Activated naive CD4-positive, alpha-beta T cell treated with anti-CD3 and anti-CD28 coated beads, Interleukin-2, amount 50 U/mL, for 24 hours (primary cell): ENCODE measurements around the gene CDK2.
"Not testable (repeated sequence)": the region's sequence is repeated elsewhere in the genome, so short reads cannot be mapped to it uniquely, and the experiment has no call there.

Experiments
- H3K27ac Mint-ChIP-seq: one replicate; pipeline ENCODE4 v1.8.0; 2021; ENCODE audit warnings: mild to moderate bottlenecking, mixed read lengths
- H3K27me3 Mint-ChIP-seq: one replicate; pipeline ENCODE4 v1.8.0; 2021; ENCODE audit warnings: mixed read lengths
- H3K36me3 Mint-ChIP-seq: one replicate; pipeline ENCODE4 v1.8.0; 2021; ENCODE audit warnings: mixed read lengths
- H3K4me1 Mint-ChIP-seq: one replicate; pipeline ENCODE4 v1.8.0; 2021; ENCODE audit warnings: mixed read lengths
- H3K4me3 Mint-ChIP-seq: one replicate; pipeline ENCODE4 v1.8.0; 2021; ENCODE audit warnings: mild to moderate bottlenecking, mixed read lengths
- H3K9me3 Mint-ChIP-seq: one replicate; pipeline ENCODE4 v1.8.0; 2021; ENCODE audit warnings: mixed read lengths

CDK2 gene

GRCh38 chr12:55966408-55967281 is at the start of gene CDK2:
Gene CDK2 (plus strand): TSS chr12:55966830. CDS start chr12:55967009, 179 bp downstream.
- Mint-ChIP-seq H3K4me1 (peaks cover 33% of the 10 kb centered on the region), H3K27ac (peak within 1 kb of the TSS; percentile 92), H3K27me3 (no peaks in the 10 kb centered on the region), H3K4me3 (peak within 1 kb of the TSS; percentile 96), H3K36me3 (no peaks in the 10 kb centered on the region), H3K9me3 (no peaks in the 10 kb centered on the region)

- H3K27ac Mint-ChIP-seq, H3K9me3 Mint-ChIP-seq, H3K27me3 Mint-ChIP-seq, H3K36me3 Mint-ChIP-seq, H3K4me3 Mint-ChIP-seq: not testable (repeated sequence)
- H3K4me1 Mint-ChIP-seq: peaks cover 52% of the 10 kb centered on the region
Observed at GRCh38 chr12:55919032-55919431, 47.6 kb upstream of the CDK2 start.

GRCh38 chr12:55922126-55922525 is 44.5 kb upstream of the CDK2 start:
- Mint-ChIP-seq H3K4me1 (peaks cover 53% of the 10 kb centered on the region), H3K4me3 (no peak overlapping the region), H3K27ac (no peak overlapping the region), H3K27me3 (no peaks in the 10 kb centered on the region), H3K36me3 (peaks cover 5% of the 10 kb centered on the region), H3K9me3 (no peaks in the 10 kb centered on the region)

DNA sequence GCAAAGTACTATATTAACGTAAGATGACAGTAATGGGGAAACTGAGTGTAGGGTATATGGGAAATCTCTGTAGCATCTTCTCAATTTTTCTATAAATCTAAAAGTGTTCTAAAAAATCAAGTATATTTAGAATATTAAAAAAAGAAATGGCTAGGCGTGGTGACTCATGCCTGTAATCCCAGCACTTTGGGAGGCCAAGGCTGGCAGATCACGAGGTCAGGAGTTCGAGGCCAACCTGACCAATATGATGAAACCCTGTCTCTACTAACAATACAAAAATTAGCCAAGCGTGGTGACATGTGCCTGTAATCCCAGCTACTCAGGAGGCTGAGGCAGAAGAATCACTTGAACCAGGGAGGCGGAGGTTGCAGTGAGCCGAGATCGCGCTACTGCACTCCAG is 43.0 kb upstream of the CDK2 start:
- not testable (repeated sequence) for H3K4me3 Mint-ChIP-seq

GRCh38 chr12:55925371-55925770 is 41.3 kb upstream of the CDK2 start:
- no peaks in the 10 kb centered on the region for H3K27me3 Mint-ChIP-seq
- H3K36me3 Mint-ChIP-seq: peaks cover 5% of the 10 kb centered on the region
- H3K27ac Mint-ChIP-seq: peak overlapping the region; percentile 93
- peak overlapping the region; percentile 99 for H3K4me3 Mint-ChIP-seq
- no peaks in the 10 kb centered on the region for H3K9me3 Mint-ChIP-seq
- peaks cover 61% of the 10 kb centered on the region for H3K4me1 Mint-ChIP-seq

More for the DNA sequence above, 43.0 kb upstream of the CDK2 start:
- not testable (repeated sequence) for H3K27me3 Mint-ChIP-seq, H3K9me3 Mint-ChIP-seq, H3K36me3 Mint-ChIP-seq
- peaks cover 53% of the 10 kb centered on the region for H3K4me1 Mint-ChIP-seq
- H3K27ac Mint-ChIP-seq: peak overlapping the region; percentile 37

DNA sequence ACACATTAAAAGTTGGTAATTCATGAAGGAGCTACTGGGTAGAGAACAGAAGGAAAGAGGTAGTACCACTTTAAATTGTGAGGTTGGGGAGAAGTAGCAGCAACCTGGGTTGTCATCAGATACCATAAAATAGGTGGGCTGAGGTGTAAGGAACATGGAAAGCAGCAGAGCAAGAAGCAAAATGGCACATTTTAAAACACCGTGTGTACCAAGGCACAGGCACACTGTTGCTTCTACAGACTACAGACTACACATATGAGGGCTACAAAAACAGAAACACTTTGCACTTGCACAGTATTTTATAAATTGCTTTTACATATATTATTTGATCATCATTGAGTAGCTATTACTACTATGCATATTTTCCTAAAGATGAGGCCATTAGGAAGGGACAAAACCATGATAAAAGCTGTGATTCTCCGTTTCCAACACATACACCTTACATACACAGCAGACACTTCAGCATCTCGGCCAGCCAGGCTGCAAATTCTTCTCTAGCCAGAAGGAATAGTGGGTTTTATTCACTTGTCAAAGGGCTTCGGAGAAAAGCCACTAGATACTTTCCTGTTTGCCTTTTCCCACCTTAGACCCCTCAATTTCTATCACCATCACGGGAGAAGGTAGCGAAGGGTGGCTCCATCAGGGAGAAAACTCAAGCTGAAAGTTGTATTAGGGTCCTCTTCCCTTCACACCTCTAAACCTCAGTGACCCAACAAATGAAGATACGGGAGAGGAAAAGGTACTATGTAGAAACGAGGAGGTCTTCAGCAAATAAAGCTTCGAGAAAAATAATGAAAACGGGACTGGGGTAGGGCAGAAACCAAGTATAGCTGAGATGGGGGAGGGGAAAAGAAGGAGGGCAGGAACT is 40.5 kb upstream of the CDK2 start:
- H3K27me3 Mint-ChIP-seq: no peaks in the 10 kb centered on the region
- H3K4me1 Mint-ChIP-seq: peaks cover 61% of the 10 kb centered on the region
- peak overlapping the region; percentile 93 for H3K27ac Mint-ChIP-seq
- H3K36me3 Mint-ChIP-seq: peaks cover 6% of the 10 kb centered on the region
- H3K4me3 Mint-ChIP-seq: peak overlapping the region; percentile 99
- no peaks in the 10 kb centered on the region for H3K9me3 Mint-ChIP-seq

- H3K4me1 Mint-ChIP-seq: peaks cover 55% of the 10 kb centered on the region
- H3K36me3 Mint-ChIP-seq: peaks cover 9% of the 10 kb centered on the region
- H3K27ac Mint-ChIP-seq: peak overlapping the region; percentile 93
Observed at GRCh38 chr12:55926738-55927587, 39.7 kb upstream of the CDK2 start.

DNA sequence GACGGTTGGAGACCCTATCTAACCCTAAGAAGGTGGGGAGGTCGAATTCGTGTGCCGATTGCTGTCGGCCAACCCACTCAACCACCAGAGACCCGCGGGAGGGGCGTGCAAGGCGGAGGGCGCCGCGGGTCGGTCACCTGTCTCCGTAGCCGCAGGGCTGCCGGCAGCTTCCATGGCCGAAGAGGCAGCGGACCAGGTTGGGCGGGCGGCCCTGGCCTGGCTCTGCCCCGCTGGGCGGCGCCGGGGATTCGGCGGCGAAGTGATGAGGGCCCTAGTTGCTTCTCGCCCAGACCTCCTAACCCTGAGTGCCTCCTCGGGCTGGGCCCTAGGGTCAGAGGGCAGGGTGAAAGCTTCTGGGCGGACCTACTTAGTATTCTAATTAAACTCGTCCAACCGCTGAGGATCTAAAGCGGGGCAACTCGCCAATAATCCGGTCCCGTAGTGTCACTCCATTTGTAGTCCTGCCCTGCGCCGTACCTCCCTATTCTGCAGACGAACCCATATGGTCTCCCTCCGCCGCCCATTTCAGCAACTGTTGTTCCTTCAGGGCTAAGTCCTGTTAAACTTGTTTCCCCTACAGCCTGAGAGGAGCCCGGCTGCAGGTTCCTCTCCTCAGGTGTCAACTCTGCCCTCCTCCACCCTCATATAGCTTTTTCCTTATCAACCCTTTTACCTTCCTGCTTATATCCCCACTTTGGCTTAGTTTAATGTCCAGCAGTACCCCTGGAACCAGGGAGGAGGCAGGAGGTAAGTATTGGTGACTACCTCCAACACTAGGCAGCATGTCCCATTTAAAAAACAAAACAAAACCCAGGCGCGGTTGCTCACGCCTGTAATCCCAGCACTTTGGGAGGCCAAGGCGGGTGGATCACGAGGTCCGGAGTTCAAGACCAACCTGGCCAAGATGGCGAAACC is 38.8 kb upstream of the CDK2 start, which contains the start of gene PYM1:
TSS of gene PYM1 (minus strand) at position 307 of the 915 bp plus-strand sequence. CDS start at position 174, 133 bp downstream.
- Mint-ChIP-seq H3K27ac (peak within 1 kb of the TSS; percentile 94), H3K36me3 (peaks cover 6% of the 10 kb centered on the region), H3K27me3 (no peaks in the 10 kb centered on the region), H3K4me3 (peak within 1 kb of the TSS; percentile 99), H3K9me3 (no peaks in the 10 kb centered on the region), H3K4me1 (peaks cover 50% of the 10 kb centered on the region)

More at GRCh38 chr12:55926738-55927587, 39.7 kb upstream of the CDK2 start:
- H3K27me3 Mint-ChIP-seq: no peaks in the 10 kb centered on the region
- H3K9me3 Mint-ChIP-seq: no peaks in the 10 kb centered on the region
- peak overlapping the region; percentile 99 for H3K4me3 Mint-ChIP-seq

- H3K27me3 Mint-ChIP-seq: no peaks in the 10 kb centered on the region
- H3K27ac Mint-ChIP-seq: peak overlapping the region; percentile 94
- H3K9me3 Mint-ChIP-seq: no peaks in the 10 kb centered on the region
- H3K4me1 Mint-ChIP-seq: peaks cover 55% of the 10 kb centered on the region
- H3K4me3 Mint-ChIP-seq: peak overlapping the region; percentile 99
- peaks cover 8% of the 10 kb centered on the region for H3K36me3 Mint-ChIP-seq
Observed at GRCh38 chr12:55929306-55929791, 37.3 kb upstream of the CDK2 start.

DNA sequence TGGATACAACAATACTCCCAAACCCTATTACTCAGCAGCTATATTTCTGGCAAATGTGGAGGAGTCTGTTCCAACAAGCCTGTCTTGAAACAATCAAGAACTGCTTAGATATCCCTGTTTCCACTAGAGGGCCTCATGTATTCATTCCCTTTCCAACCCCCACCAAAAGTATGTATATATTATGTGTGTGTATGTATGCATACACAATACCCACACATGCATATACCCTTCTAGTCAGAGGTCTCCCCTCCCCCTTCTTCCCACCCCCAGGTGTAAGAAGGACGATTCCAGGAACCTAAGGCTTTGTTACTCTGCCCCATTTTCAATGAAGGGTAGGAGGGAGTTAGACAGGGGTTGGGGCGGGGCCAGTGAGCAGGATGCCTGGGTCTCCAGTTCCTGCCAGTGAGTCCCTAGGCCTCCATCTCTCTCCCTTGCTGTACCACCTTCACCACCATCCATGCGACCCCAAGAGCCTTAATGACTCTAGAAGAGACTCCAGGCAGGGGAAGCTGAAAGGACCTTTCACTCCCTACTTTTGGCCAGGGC is 35.8 kb upstream of the CDK2 start, which contains the start of gene DGKA:
TSS of gene DGKA (plus strand) at position 392 of the 546 bp plus-strand sequence. CDS start 5,342 bp downstream, outside the sequence.
- Mint-ChIP-seq H3K27ac (peak within 1 kb of the TSS; percentile 94), H3K27me3 (no peaks in the 10 kb centered on the region), H3K36me3 (peaks cover 8% of the 10 kb centered on the region), H3K9me3 (no peaks in the 10 kb centered on the region), H3K4me3 (peak within 1 kb of the TSS; percentile 99), H3K4me1 (peaks cover 56% of the 10 kb centered on the region)

GRCh38 chr12:55931317-55931779 is 35.3 kb upstream of the CDK2 start:
- Mint-ChIP-seq H3K9me3 (no peaks in the 10 kb centered on the region), H3K27me3 (no peaks in the 10 kb centered on the region), H3K27ac (peak overlapping the region; percentile 94), H3K36me3 (peaks cover 9% of the 10 kb centered on the region), H3K4me3 (peak overlapping the region; percentile 99), H3K4me1 (peaks cover 56% of the 10 kb centered on the region)

- H3K4me3 Mint-ChIP-seq: peak overlapping the region; percentile 99
- H3K9me3 Mint-ChIP-seq: no peaks in the 10 kb centered on the region
- H3K27ac Mint-ChIP-seq: peak overlapping the region; percentile 94
- H3K4me1 Mint-ChIP-seq: peaks cover 61% of the 10 kb centered on the region
- peaks cover 9% of the 10 kb centered on the region for H3K36me3 Mint-ChIP-seq
- no peaks in the 10 kb centered on the region for H3K27me3 Mint-ChIP-seq
Observed at GRCh38 chr12:55931780-55932550, 34.7 kb upstream of the CDK2 start.

DNA sequence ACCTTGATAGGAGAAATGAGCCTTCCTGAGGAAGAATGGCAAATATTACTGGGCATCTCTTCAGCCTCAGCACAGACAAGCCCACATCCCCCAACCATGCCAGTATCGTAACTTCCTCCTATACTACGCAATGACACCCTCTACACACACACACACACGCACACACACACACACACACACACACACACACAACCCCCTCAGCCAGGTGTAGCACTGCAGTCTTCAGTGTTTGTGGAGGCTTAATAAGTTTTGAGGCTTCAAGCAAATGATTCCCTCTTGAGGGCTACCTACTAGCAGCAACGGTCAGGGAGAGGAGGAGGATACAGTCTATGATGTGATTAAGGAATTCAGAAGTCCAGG is 34.1 kb upstream of the CDK2 start:
- Mint-ChIP-seq H3K36me3 (peaks cover 9% of the 10 kb centered on the region), H3K27ac (peak overlapping the region; percentile 86), H3K4me1 (peaks cover 67% of the 10 kb centered on the region), H3K4me3 (peak overlapping the region; percentile 99), H3K27me3 (no peaks in the 10 kb centered on the region), H3K9me3 (no peaks in the 10 kb centered on the region)
